Lung (tissue), 12 donors: Measurements from ENCODE around the gene KLHL29. TPM values are rescaled to one million over a fixed set of nuclear protein-coding genes. Genes with fewer than 3 reads are reported as not detected.

Experiments
- ATAC-seq: fragments of 200-7000 bp; cut with Tn5 transposase; one replicate; pipeline ENCODE4 v1.9.1; 2020; ENCODE audit warnings: moderate number of reproducible peaks; ENCODE audit not compliant: insufficient read depth, low FRiP score
- DNase-seq, 3 donors: peaks; one replicate each; pipeline ENCODE4 v3.0.0-alpha.2; 2013 to 2017
- H3K27ac ChIP-seq, 2 donors: one replicate each; pipeline ENCODE4 v1.5.1; 2013; ENCODE audit warnings: mild to moderate bottlenecking in 2 of 2, moderate library complexity in 2 of 2, control low read depth in 1 of 2, inconsistent platforms in 1 of 2, low read depth in 1 of 2, low read length in 1 of 2
- H3K27me3 ChIP-seq, 3 donors: one replicate each; pipeline ENCODE4 v1.5.1; 2013; ENCODE audit warnings: low read length in 2 of 3; ENCODE audit not compliant: control insufficient read depth in 3 of 3, insufficient read depth in 3 of 3
- H3K36me3 ChIP-seq, 4 donors: one replicate each; pipeline ENCODE4 v1.5.1; 2013; ENCODE audit warnings: low read length in 4 of 4, mild to moderate bottlenecking in 1 of 4, moderate library complexity in 1 of 4; ENCODE audit not compliant: control insufficient read depth in 4 of 4, insufficient read depth in 4 of 4
- H3K4me1 ChIP-seq, 5 donors: one replicate each; pipeline ENCODE4 v1.5.1; 2013; ENCODE audit warnings: low read length in 5 of 5, mild to moderate bottlenecking in 2 of 5, moderate library complexity in 1 of 5; ENCODE audit not compliant: control insufficient read depth in 5 of 5, insufficient read depth in 5 of 5
- H3K4me3 ChIP-seq: one replicate; pipeline ENCODE4 v1.5.1; 2013; ENCODE audit warnings: mild to moderate bottlenecking, control low read depth, moderate library complexity
- H3K9ac ChIP-seq, 2 donors: one replicate each; pipeline ENCODE4 v1.5.1; 2013; ENCODE audit warnings: low read length in 2 of 2, control low read depth in 1 of 2; ENCODE audit not compliant: insufficient read depth in 1 of 2
- H3K9me3 ChIP-seq, 4 donors: one replicate each; pipeline ENCODE4 v1.5.1; 2013; ENCODE audit warnings: low read length in 3 of 4, mild to moderate bottlenecking in 1 of 4, moderate library complexity in 1 of 4; ENCODE audit not compliant: control insufficient read depth in 4 of 4, insufficient read depth in 3 of 4
- CTCF ChIP-seq: IDR thresholded peaks from 2 replicates; pipeline ENCODE4 v1.5.1; 2012; ENCODE audit warnings: mild to moderate bottlenecking; ENCODE audit errors: control extremely low read depth, extremely low read depth
- WGBS, 2 donors: extraction: QIAGEN DNeasy Blood & Tissue Kit; methylation state at CpG; one replicate each; pipeline ENCODE4 v1.1.7; 2013; 5-methylcytosine and 5-hydroxymethylcytosine counted together
- polyA plus RNA-seq, 2 donors: library from polyadenylated mRNA; stranded (reverse); fragments of 200-250 nt; gene quantifications; one replicate each; pipeline ENCODE4 v1.2.1, GENCODE V29; 2013
- total RNA-seq, 2 donors: library from RNA; depleted of rRNA in 1 of 2; stranded (reverse); fragments of >200 nt in 1 of 2; gene quantifications; one replicate each; pipeline ENCODE4 v1.2.1, GENCODE V29; 2014 to 2021
- donor health status: control.
- donor health status: control.
- donor health status: Bipolar disorder and iron deficiency.
- donor health status: healthy.
- donor health status: DM: yes; HTN: yes; CAD: no.

KLHL29 gene
- total and polyA plus RNA-seq, 4 donors: 2.7 to 16.2 (median 3.5) TPM

- DNase-seq: peak in 1 of 3 donors; percentile 32
- WGBS, 2 donors: 86 to 89% methylated on average over 7 of the region's 7 CpGs
- no peak for ATAC-seq
These were observed 327.2 kb downstream of the KLHL29 start for GRCh38 chr2:23711979-23712755.

GRCh38 chr2:23712756-23713151, 327.8 kb downstream of the KLHL29 start:
- H3K27ac ChIP-seq: no peak overlapping the region
- ATAC-seq: no peak
- WGBS, 2 donors: 73 to 98% methylated on average over 2 of the region's 2 CpGs

More at GRCh38 chr2:23711979-23712755, 327.2 kb downstream of the KLHL29 start:
- Histone ChIP-seq H3K27ac (no peak overlapping the region), H3K36me3 (peaks cover 0 to 7% (median 3%) of the 10 kb centered on the region in 4 donors), H3K4me3 (no peak overlapping the region), H3K4me1 (peaks cover 0 to 5% (median 0%) of the 10 kb centered on the region in 5 donors), H3K9me3 (no peaks in the 10 kb centered on the region), H3K27me3 (no peaks in the 10 kb centered on the region), H3K9ac (no peak overlapping the region)
- TF ChIP-seq CTCF: no peak

GRCh38 chr2:23713351-23713750, 328.4 kb downstream of the KLHL29 start:
- no peak for DNase-seq
- no peaks in the 10 kb centered on the region for H3K9me3 ChIP-seq
- ATAC-seq: no peak

More at GRCh38 chr2:23712756-23713151, 327.8 kb downstream of the KLHL29 start:
- TF ChIP-seq CTCF: no peak
- no peak for DNase-seq
- no peak overlapping the region for H3K9ac ChIP-seq
- no peaks in the 10 kb centered on the region for H3K27me3 ChIP-seq
- H3K4me1 ChIP-seq: peaks cover 0 to 3% (median 0%) of the 10 kb centered on the region in 5 donors
- H3K9me3 ChIP-seq: no peaks in the 10 kb centered on the region
- no peak overlapping the region for H3K4me3 ChIP-seq
- H3K36me3 ChIP-seq: peaks cover 0 to 3% (median 1%) of the 10 kb centered on the region in 4 donors

More at GRCh38 chr2:23713351-23713750, 328.4 kb downstream of the KLHL29 start:
- 49 to 70% methylated on average over 5 of the region's 5 CpGs for WGBS, 2 donors
- TF ChIP-seq CTCF: no peak
- Histone ChIP-seq H3K27me3 (no peaks in the 10 kb centered on the region), H3K9ac (no peak overlapping the region), H3K4me3 (no peak overlapping the region), H3K4me1 (peaks cover 0 to 2% (median 0%) of the 10 kb centered on the region in 5 donors), H3K27ac (no peak overlapping the region), H3K36me3 (peaks cover 0 to 2% (median 0%) of the 10 kb centered on the region in 4 donors)
